ENCODE results near the gene ATG2A. TPM values are rescaled to one million over a fixed set of nuclear protein-coding genes. Genes with fewer than 3 reads are reported as not detected.

ATG2A gene
- total and polyA plus RNA-seq, 2 donors from 2014 or later, result 16.8 to 26.9 TPM

- H3K36me3 ChIP-seq (ENCODE audit: control insufficient read depth in 2 of 3, insufficient read depth in 3 of 3, low read length in 3 of 3), result peaks cover 2 to 47% (median 14%) of the 10 kb centered on the region in 3 donors
- no peak overlapping the region for H3K4me3 ChIP-seq (ENCODE audit: low read length in 3 of 3)
- DNase-seq, result no peak
These were observed 10.7 kb downstream of the ATG2A start for GRCh38 chr11:64906314-64906635.

GRCh38 chr11:64905516-64906313 is 11.3 kb downstream of the ATG2A start:
- Histone ChIP-seq H3K4me3 (ENCODE audit: low read length in 3 of 3) (no peak overlapping the region), H3K4me1 (ENCODE audit: control insufficient read depth in 2 of 3, insufficient read depth in 2 of 3, low read depth in 1 of 3, low read length in 3 of 3) (no peaks in the 10 kb centered on the region), H3K9me3 (ENCODE audit: control insufficient read depth in 2 of 3, insufficient read depth in 1 of 3, low read length in 3 of 3) (no peaks in the 10 kb centered on the region), H3K27ac (ENCODE audit: low read depth in 2 of 2, low read length in 2 of 2) (no peak overlapping the region), H3K9ac (ENCODE audit: low read length in 3 of 3) (no peak overlapping the region), H3K27me3 (ENCODE audit: control insufficient read depth, insufficient read depth, low read length) (no peaks in the 10 kb centered on the region), H3K36me3 (ENCODE audit: control insufficient read depth in 2 of 3, insufficient read depth in 3 of 3, low read length in 3 of 3) (peaks cover 2 to 41% (median 14%) of the 10 kb centered on the region in 3 donors)
- FAIRE-seq (no peak), DNase-seq (no peak)
- intact Hi-C loops (cut with DNase I), result no loop called here
- no peak for TF ChIP-seq CTCF (IDR thresholded peaks at IDR 0.05; ENCODE audit: borderline replicate concordance, extremely low read depth, insufficient read depth)

More at GRCh38 chr11:64906314-64906635, 10.7 kb downstream of the ATG2A start:
- Histone ChIP-seq H3K27me3 (ENCODE audit: control insufficient read depth, insufficient read depth, low read length) (no peaks in the 10 kb centered on the region), H3K9ac (ENCODE audit: low read length in 3 of 3) (no peak overlapping the region), H3K4me1 (ENCODE audit: control insufficient read depth in 2 of 3, insufficient read depth in 2 of 3, low read depth in 1 of 3, low read length in 3 of 3) (no peaks in the 10 kb centered on the region), H3K9me3 (ENCODE audit: control insufficient read depth in 2 of 3, insufficient read depth in 1 of 3, low read length in 3 of 3) (no peaks in the 10 kb centered on the region), H3K27ac (ENCODE audit: low read depth in 2 of 2, low read length in 2 of 2) (no peak overlapping the region)
- no peak for FAIRE-seq
- TF ChIP-seq CTCF (IDR thresholded peaks at IDR 0.05; ENCODE audit: borderline replicate concordance, extremely low read depth, insufficient read depth), result no peak
- intact Hi-C loops (cut with DNase I), result no loop called here

GRCh38 chr11:64903291-64903833 is 13.6 kb downstream of the ATG2A start:
- Histone ChIP-seq H3K4me1 (ENCODE audit: control insufficient read depth in 2 of 3, insufficient read depth in 2 of 3, low read depth in 1 of 3, low read length in 3 of 3) (no peaks in the 10 kb centered on the region), H3K27ac (ENCODE audit: low read depth in 2 of 2, low read length in 2 of 2) (no peak overlapping the region), H3K9ac (ENCODE audit: low read length in 3 of 3) (no peak overlapping the region), H3K4me3 (ENCODE audit: low read length in 3 of 3) (no peak overlapping the region), H3K36me3 (ENCODE audit: control insufficient read depth in 2 of 3, insufficient read depth in 3 of 3, low read length in 3 of 3) (peaks cover 2 to 25% (median 12%) of the 10 kb centered on the region in 3 donors), H3K9me3 (ENCODE audit: control insufficient read depth in 2 of 3, insufficient read depth in 1 of 3, low read length in 3 of 3) (no peaks in the 10 kb centered on the region), H3K27me3 (ENCODE audit: control insufficient read depth, insufficient read depth, low read length) (no peaks in the 10 kb centered on the region)
- FAIRE-seq (no peak), DNase-seq (no peak)
- TF ChIP-seq CTCF (IDR thresholded peaks at IDR 0.05; ENCODE audit: borderline replicate concordance, extremely low read depth, insufficient read depth), result no peak
- intact Hi-C loops (cut with DNase I), result no loop called here
